ENCODE measurements around the gene TMEM37. TPM values are rescaled to one million over a fixed set of nuclear protein-coding genes. Genes with fewer than 3 reads are reported as not detected.

The TMEM37 gene
- total RNA-seq, 1 donor from 2014 or later: 6.0 TPM

DNA sequence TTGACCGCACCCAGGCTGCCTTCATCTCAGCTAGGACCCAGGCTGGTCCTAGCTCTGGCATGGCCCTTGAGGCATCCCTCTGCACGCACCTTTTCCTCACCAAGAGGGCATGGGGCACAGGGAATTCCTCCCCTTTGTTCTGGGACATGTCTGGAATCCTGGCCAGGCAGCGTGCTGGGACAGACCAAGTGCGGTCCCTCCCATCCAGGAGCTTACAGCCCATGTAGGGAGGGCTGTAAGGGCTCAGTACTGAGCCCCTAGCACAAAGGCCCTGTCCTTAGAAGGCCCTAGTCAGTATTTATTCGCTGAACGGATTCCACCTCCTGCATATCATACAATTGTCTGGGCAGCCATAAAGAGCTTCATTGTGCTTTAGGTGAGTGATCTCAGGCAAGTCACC is 3.0 kb downstream of the TMEM37 start:
- ATAC-seq: no peak

DNA sequence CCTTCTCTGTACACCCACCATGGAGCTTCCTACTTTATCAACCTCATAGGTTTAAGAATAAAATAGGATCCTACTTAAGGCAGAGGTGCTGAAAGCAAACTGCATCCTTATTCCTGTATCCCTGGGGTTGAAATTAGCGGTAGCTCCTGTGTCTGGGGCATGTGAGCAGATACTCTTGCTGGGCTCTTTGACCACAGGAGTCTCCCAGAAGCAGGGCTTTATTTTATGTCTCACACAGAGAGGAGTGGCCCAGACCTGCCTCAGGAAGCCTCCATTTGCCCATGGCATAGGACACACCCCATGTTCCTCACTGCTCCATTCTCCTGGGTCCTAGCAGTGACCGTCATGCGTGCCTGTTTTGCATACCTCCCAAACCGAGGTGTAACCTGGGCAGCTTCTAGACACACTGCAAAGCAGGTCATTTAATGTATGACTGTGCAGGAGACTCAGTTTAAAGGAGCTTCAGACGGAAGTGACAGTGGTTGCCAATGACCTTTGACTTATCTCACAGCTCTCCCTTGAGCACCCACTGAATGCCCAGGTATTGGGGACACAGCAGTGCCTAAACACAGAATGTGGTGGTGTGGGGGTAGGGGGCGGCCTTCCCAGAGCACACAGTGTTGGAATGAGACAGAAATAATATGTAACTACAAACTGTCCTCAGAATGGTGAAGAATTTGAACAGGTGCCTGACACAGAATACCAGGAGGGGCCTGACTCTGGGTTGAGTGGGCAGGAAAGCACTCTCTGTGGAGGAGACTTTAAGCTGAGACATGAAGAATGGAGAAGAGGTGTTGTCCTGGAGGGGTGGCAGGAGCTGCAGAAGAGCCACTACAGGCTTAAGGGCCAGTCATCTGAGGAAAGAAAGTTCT is 3.7 kb downstream of the TMEM37 start:
- ATAC-seq: peak; percentile 88

DNA sequence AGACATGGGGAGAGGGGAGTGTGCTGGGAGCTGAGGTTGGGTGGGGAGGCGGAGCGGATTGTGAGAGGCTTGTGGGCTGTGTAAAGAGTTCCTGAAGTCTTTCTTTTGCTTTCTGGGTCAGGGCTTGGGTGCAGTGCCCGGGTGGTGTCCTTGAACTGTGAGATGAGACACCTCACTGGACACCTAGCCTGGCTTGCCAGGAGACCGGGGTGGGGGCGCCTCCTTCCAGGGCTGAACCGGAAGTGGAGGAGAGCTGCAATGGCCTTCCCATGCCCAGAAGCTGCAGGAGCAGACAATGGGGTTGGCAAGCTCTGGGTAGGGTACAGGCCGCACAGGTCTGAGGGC is 4.3 kb downstream of the TMEM37 start:
- ATAC-seq: no peak

DNA sequence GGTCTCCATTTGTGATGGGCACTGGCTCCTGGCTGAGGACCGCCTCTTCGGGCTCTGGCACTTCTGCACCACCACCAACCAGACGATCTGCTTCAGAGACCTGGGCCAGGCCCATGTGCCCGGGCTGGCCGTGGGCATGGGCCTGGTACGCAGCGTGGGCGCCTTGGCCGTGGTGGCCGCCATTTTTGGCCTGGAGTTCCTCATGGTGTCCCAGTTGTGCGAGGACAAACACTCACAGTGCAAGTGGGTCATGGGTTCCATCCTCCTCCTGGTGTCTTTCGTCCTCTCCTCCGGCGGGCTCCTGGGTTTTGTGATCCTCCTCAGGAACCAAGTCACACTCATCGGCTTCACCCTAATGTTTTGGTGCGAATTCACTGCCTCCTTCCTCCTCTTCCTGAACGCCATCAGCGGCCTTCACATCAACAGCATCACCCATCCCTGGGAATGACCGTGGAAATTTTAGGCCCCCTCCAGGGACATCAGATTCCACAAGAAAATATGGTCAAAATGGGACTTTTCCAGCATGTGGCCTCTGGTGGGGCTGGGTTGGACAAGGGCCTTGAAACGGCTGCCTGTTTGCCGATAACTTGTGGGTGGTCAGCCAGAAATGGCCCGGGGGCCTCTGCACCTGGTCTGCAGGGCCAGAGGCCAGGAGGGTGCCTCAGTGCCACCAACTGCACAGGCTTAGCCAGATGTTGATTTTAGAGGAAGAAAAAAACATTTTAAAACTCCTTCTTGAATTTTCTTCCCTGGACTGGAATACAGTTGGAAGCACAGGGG is 5.5 kb downstream of the TMEM37 start:
- ATAC-seq: no peak

DNA sequence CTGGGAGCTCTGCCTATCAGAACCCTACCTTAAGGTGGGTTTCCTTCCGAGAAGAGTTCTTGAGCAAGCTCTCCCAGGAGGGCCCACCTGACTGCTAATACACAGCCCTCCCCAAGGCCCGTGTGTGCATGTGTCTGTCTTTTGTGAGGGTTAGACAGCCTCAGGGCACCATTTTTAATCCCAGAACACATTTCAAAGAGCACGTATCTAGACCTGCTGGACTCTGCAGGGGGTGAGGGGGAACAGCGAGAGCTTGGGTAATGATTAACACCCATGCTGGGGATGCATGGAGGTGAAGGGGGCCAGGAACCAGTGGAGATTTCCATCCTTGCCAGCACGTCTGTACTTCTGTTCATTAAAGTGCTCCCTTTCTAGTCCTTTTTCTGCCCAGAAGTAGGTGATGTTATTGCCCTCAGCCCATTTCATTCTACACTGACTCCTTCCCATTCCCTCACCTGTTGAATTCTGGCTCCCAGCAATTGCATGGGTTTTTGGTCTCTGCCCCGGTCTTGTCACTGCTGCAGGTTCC is 6.5 kb downstream of the TMEM37 start:
- no peak for ATAC-seq

DNA sequence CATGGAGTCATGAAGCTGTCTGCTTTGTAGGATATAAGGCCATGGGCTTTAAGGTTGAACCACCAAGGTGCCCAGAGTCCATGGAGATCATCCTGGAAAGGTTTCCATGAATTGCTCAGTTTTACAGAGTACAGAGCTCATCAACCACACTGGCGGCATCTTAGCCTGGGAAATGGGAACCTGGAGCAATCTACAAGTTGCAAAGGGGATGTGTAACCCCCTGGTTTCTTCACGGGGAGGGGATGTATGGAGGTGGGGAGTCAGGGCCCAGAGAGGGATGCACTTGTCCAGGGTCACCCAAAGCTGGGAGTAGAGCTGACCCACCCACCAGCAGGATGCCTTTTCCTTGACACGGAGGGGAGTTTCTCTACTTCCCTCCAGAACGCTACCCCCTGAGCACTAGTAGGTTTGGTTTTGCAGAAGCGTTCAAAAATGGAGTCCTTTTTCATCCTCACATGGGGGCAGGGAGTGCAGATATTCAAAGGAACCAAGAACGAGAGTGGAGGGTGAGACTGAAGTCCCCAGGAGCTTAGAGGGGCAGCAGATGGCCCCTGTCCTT is 7.2 kb downstream of the TMEM37 start:
- ATAC-seq: no peak

DNA sequence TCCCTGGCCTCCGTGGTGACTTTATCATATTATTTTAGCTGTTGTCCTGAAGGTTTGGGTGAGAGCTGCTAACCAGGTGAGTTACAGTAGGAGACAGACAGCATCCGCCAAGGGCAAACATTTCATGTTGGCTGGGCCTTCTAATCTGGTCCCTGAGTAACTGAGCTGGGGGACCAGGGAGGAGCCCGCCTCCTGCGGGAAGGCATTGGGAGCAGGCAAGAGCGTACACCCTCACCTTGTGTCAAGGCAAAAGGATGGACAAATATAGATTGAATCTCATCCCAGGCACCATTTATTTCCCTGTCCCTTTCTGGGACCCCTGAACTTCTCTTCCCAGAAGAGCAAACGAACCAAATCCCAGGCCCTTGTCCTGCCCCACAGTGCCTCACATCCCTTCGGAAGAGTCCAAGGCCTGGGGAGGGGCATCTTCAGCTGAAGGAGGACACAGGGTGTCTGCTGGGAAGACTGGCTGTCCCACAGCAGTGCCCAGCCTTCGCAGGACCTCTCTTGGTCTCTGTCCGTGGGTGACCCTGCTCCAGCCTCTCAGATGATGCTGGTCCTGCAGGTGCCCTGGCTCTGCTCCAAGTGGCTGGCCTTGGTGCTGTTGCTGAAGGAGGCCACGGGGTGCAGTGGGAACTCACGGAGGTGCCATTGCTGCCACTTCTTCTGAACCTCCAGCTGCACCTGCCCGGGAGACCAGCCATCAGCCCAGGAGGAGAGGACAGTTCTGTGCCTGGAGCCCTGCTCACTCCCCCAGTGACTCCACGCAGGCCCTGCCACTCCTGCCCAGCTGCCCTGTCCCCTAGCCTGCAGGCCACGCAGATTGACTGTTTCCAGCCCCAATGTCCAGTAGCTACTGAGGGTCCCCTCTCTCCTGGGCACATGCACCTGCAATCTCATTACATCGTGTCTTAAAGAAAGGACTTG is 8.2 kb downstream of the TMEM37 start:
- no peak for ATAC-seq

DNA sequence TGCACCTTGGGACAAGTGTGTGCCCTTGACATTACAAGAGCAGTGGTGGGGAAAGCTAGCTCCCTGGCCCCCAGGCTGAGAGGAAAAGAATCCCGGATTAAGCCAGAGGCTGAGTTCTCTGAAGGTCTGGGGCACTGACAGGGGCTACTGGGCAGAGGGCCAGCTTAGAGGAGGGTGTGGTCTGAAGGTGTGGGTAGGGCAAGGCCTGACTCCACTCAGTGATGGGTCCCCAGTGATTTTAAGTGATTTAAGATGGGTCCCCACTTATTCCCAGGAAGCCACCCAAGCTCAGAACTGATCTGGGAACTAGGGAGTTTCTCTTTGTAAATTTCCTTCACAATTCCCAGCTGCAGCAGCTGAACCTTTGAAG is 8.8 kb downstream of the TMEM37 start:
- ATAC-seq: no peak

DNA sequence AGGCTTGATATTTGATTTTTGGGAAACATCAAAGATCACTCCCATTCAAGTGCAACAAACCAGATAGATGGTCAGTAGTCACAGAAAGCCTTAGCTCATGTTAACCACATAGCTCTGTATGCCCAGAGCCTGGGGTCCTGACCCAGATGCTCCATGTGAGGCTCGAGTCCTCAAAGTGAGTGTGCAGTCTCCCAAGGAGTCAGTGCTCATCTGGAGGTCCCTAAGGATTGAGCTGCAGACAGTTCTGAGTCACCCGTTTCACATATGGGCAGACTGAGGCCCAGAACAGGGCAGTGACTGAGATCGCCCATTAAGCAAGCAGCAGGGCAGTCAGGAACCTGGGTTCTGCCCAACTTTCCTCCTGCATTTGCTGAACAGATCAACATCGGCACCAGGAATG is 9.2 kb downstream of the TMEM37 start:
- no peak for ATAC-seq

DNA sequence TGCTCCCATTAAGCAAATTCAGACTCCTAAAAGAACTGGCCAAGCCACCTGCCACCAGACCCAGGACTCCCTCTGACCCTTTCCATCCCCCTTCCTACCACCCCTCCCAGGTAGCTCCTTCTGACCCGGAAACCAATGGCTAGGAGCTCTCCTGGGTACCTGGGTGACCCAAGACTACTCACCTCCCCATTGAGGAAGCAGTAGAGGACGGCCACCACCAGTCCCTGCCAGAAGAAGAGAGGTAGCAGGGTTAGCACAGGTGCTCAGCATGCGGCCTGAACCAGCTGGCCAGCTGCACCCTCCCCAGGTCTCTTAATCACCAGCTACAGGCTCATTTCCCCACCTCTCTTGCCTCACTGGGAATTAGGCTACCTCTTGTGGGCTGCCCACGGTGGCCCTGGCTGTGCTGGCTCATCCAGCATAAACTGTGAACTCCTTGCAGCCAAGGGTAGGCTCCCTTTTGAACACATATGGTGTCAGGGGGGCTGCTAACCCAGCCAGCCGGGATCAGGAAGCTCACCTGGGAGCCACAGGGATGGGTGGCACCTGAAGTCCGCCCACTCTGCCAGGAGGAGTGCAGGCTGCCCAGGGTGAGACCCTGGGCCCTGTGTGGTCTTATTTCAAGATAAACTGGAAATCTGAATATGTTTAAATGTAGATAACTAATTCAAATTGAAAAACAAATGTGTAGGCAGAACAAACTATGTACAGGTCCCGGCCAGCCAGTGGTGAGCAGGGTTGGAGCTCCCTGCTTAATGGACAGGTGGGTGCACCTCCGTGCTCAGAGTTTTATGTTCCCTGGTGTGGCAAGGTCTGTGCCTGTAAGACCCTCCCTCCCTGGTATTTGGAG is 9.9 kb downstream of the TMEM37 start:
- no peak for ATAC-seq

DNA sequence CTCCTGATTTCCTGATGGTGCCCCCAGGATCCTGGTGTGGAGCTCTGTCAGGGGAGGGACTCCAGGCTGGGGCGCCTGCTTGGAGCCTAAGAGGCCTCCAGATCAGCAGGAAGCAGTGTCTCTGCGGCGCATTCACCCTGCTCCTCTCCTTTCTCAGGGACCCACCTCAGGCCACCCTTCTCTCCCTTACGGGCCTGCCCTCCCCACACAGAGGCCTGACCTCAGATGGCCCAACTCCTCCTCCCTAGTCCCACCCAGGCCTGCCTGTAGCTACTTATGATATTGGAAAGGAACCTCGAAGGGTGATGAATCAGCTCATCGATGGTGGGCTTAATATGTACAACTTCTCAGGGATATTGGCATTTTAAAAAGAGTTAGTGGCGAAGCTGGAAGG is 10.6 kb downstream of the TMEM37 start:
- no peak for ATAC-seq

DNA sequence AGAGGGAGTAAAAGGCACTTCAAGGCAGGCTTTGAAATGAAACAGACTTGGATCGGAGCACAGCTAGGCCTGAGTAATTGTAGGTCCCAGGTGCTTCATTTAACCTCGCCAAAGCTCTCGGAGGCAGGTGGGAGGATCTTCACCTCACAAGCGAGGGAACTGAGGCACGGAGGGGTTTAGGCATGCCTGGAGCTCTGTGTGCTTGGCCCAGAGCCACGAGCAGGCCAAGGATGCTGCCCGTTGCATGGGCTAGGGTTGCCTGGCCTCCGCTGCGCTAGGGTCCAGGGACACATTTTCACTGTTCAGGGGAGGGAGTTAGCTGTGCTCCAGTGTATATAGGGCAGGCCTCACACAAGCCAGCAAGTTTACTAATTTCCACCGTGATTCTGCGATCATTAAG is 11.2 kb downstream of the TMEM37 start:
- no peak for ATAC-seq

DNA sequence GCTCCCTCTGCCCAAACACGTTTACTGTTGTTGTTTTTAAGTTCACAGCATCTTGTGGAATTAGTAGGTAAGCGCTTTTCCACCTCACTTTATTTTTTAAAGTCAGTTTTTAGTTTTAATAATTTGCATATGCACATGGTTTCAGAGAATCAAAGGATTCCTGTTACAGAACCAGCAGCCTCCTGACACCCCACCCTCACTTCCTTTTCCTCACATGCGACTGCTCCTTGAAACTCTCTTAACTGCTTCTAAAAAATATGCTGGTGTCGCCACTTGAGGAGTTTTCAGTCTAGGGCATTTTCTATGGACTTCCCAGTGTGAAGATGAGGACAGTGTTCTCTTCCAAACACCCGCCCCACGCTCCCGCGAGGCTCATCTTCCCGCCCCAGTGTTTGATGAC is 14.4 kb downstream of the TMEM37 start:
- ATAC-seq: no peak

DNA sequence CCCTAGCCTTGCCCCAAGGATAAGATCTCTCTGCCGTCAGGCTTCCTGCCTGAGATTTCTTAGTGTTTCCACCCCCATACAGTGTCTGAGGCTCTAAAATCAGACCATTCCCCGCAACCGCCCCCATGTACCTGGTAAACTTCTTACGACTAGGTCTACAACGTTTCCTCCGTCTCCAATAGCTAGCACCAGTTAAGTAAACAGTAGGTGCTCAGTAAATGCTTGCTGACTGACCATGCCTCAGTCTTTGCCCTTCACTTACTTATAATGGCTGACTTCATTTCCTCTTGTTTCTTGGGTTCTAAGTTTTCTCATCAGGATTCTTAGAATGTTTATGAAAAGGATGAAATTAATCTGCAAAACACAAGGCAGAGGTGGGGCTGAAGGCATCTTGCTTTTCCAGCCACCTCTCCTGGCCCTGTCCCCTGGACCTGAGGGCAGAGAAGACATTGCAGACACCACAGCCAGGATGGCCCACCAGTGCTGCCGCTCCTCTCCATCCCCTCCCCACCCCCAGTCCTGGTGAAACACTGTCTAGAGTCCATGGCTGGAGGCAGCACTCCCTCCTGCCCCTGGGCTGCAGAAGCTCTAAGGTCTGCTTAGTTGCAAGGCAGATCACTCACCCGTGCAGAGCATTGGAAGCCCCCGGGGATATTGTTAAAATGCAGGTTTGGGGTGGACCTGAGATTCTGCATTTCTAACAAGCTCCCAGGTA is 16.9 kb downstream of the TMEM37 start:
- ATAC-seq: no peak

DNA sequence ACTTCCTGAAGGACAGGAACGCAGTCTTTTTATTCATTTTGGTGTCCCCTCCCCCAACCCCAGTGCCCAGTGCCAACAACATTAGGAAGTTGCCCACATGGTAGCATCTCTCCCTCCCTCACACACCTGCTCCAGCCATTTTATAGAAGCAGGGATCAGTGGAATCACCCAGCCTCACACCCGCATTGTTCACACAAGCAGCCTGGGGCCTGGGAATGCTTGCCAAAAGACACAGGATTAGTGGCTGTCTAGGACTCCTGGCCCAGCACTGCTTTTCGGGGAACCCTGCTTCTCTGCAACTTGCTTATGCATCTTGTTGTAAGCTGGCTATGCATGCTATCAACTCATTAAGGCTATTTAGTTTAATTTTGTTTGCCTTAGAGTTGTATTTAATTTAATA is 17.9 kb downstream of the TMEM37 start:
- ATAC-seq: peak; percentile 37

DNA sequence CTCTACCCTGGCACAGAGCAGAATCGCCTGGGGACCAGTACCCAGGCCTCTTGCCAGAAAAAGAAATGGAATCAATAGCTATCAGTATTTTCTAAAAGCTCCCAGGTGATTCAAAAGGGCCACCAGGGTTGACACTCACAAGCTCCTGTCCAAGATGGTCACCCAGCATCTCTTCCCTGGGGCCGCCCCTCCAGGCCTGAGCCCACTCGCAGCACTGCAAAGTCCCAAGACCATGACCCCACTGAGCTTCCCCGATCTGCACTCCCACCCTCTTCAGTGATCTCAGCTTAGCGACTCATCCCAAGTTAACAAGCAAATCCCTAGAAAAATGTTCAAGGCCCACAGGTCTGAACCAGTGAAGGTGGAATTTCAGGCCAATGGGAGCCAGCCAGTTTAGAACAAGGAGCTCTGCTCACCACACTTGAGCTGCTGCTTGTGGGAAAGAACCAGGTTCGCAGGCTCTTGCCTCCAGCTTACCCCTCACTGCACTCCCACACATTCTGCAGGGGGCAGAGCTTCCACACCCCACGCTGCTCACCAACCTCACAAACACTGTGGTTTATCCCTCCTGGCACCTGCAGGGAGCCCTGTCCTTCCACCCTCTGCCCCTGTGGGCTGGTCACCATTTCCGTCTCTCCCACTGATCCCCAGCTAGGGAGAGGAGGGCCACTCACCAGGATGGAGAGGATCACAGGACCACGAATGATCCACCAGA is 19.8 kb downstream of the TMEM37 start:
- no peak for ATAC-seq

DNA sequence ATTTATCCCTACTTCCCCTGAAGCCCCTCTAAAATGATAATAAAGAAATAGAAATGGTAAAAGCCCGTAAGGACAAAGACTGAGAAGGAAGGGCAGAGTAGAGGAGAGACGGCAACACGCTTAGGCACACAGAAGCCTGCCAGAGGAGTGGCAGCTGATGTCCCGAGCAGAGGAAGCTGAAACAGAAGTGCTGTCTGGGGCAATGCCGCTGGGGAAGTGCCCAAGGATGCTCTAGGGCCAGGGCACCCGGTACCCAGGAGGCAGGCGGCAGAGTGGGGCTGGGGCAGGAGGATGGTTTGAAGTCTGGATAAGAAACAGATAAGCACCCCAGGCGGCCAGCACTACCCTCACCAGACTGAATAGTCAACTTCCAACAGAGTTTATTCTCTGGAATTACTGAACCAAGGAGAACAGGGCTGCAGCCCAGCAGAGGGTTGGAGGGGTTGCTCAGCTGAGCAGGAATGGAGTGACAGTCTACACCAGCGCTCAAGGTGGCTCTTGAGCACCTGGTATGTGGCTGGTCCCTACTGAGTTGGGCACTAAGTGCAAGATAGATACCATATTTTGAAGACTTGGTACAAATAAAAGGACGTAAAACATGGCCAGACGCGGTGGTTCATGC is 22.4 kb downstream of the TMEM37 start:
- ATAC-seq: no peak

DNA sequence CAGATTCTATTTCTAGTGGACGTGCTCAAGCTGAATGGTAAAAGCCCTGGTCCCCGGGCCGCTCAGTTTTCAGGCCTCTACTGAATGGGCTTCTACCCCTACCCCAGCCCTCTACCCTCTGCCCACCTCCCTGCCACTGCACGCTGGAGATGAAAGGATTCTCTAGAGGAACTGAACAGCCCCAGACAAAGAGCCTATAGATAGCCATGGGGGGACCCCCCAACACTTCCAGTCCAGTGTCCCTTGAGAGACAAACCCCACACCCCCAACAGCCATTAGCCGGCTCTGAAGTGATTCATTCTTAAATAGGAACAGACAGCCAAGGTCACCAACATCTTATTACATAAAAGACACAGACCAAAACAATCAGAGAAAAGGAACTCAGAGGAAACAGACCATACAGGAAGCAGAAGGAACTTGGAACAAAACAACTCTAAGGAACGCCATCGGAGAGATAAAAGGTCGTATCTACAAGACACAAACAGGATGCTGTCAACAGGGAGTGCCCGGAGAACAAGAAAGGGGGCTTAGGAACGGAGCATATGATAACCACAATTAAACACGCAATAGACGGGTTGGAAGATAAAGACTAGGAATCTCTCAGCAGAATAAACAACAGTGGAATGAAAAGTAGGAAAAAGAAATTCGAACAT is 23.5 kb downstream of the TMEM37 start:
- ATAC-seq: no peak

DNA sequence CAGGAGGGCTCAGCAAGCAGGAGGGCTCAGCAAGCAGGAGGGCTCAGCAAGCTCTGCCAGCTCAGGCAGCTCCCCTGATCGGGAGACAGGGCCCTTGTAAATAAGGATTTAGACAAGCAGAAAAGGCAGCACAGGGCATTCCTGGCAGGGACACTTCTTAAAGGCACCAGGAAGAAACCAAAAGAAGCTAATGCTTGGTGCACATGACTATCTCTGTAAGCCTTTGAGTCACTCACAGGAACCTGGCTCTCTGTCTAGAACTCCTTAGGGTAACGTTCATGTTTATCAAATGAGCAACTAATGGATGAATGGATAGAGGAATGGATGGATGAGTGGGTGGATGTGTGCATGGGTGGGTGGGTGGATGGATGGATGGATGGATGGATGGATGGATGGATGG is 28.4 kb downstream of the TMEM37 start:
- ATAC-seq: peak; percentile 55
